ENCODE measurements around the gene OAT. TPM values are rescaled to one million over a fixed set of nuclear protein-coding genes. Genes with fewer than 3 reads are reported as not detected.

Gene OAT
- total and polyA plus RNA-seq, 7 donors, result 9.5 to 64.5 (median 30.7) TPM

DNA sequence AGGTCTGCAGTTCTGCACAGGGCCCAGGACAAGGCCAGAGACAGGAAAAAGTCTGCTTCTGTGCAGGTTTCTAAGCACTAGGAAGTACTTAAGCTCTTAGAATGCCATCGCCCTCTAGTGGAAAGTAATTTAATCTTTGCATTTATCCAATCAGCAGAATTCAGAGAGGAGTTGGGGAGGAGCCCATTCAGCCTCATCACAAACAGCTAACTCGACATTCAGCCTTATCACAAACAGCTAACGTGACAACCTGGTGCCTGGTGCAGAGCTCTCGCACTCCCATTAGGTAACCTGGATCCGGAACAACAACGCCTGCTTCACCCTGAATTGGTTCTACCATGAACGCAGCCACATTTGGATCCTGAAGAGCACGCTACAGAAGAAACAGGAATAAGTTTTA is 15.2 kb downstream of the OAT start:
- 59 to 67% (median 63%) methylated on average over 8 of the region's 8 CpGs for WGBS, 3 donors
- intact Hi-C loops (cut with DNase I), result no loop called here
- H3K36me3 ChIP-seq (ENCODE audit: insufficient read depth in 1 of 2, low read depth in 1 of 2), result peaks cover 5 to 98% of the 10 kb centered on the region in 2 donors

DNA sequence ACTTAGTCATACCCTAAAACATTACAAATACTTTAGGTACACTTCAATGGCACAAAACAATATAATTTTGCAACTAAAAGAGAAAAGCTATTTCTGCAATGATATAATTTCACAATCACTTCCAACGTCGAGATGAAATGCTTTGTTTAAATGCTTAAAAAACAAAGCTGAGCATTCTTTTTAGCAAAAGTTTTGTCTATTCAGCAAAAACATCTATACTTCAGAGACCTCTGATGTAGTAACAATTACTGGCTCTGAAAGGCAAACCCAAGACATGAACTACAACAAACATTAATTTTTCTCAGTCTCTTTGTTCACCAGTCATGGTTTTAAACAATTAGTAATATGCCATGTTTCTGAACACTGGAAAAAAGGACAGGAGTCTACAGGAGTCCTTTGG is 16.4 kb downstream of the OAT start:
- H3K4me1 ChIP-seq, result no peaks in the 10 kb centered on the region
- H3K27me3 ChIP-seq (ENCODE audit: insufficient read depth in 3 of 3, low read length in 2 of 3), result no peaks in the 10 kb centered on the region
- no peak for DNase-seq
- intact Hi-C loops (cut with DNase I), result no loop called here
- TF ChIP-seq, protein P1, sequence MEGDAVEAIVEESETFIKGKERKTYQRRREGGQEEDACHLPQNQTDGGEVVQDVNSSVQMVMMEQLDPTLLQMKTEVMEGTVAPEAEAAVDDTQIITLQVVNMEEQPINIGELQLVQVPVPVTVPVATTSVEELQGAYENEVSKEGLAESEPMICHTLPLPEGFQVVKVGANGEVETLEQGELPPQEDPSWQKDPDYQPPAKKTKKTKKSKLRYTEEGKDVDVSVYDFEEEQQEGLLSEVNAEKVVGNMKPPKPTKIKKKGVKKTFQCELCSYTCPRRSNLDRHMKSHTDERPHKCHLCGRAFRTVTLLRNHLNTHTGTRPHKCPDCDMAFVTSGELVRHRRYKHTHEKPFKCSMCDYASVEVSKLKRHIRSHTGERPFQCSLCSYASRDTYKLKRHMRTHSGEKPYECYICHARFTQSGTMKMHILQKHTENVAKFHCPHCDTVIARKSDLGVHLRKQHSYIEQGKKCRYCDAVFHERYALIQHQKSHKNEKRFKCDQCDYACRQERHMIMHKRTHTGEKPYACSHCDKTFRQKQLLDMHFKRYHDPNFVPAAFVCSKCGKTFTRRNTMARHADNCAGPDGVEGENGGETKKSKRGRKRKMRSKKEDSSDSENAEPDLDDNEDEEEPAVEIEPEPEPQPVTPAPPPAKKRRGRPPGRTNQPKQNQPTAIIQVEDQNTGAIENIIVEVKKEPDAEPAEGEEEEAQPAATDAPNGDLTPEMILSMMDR (IDR thresholded peaks at IDR 0.05), result no peak
- H3K9me3 ChIP-seq, result no peaks in the 10 kb centered on the region
- H3K27ac ChIP-seq, result no peak overlapping the region
- H3K4me3 ChIP-seq, result no peak overlapping the region
- ATAC-seq, result no peak
- WGBS, 3 donors, result 73 to 85% (median 75%) methylated on average over 2 of the region's 2 CpGs
- H3K36me3 ChIP-seq (ENCODE audit: insufficient read depth in 1 of 2, low read depth in 1 of 2), result peaks cover 3 to 98% of the 10 kb centered on the region in 2 donors

More for the DNA sequence above, 15.2 kb downstream of the OAT start:
- Histone ChIP-seq H3K27ac (no peak overlapping the region), H3K4me3 (no peak overlapping the region), H3K27me3 (ENCODE audit: insufficient read depth in 3 of 3, low read length in 2 of 3) (no peaks in the 10 kb centered on the region), H3K4me1 (no peaks in the 10 kb centered on the region), H3K9me3 (no peaks in the 10 kb centered on the region)
- TF ChIP-seq, protein P1 (IDR thresholded peaks at IDR 0.05), result peak; percentile 58
- ATAC-seq (peak; percentile 61 to 92 (median 75)), DNase-seq (no peak)

DNA sequence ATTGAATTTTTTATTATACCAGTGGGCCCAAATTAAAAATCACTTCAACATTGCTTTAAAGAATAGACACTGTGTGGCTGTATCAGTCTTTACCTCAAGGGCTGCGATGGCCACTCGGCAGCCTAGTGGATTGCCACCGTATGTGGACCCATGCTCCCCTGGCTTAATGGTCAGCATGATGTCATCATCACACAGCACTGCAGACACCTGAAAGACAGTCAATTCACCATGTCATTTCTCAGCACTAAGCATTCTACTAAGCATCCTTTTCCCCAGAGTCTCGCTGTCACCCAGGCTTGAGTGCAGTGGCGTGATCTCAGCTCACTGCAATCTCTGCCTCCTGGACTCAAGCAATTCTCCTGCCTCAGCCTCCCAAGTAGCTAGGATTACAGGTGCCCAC is 17.1 kb downstream of the OAT start:
- Histone ChIP-seq H3K27me3 (ENCODE audit: insufficient read depth in 3 of 3, low read length in 2 of 3) (no peaks in the 10 kb centered on the region), H3K4me3 (no peak overlapping the region), H3K36me3 (ENCODE audit: insufficient read depth in 1 of 2, low read depth in 1 of 2) (peaks cover 3 to 98% of the 10 kb centered on the region in 2 donors), H3K27ac (no peak overlapping the region), H3K4me1 (no peaks in the 10 kb centered on the region), H3K9me3 (no peaks in the 10 kb centered on the region)
- no peak for DNase-seq
- WGBS, 3 donors, result 95 to 98% (median 97%) methylated on average over 5 of the region's 5 CpGs
- intact Hi-C loops (cut with DNase I), result no loop called here
- no peak for ATAC-seq
- TF ChIP-seq, protein P1 (IDR thresholded peaks at IDR 0.05), result no peak

DNA sequence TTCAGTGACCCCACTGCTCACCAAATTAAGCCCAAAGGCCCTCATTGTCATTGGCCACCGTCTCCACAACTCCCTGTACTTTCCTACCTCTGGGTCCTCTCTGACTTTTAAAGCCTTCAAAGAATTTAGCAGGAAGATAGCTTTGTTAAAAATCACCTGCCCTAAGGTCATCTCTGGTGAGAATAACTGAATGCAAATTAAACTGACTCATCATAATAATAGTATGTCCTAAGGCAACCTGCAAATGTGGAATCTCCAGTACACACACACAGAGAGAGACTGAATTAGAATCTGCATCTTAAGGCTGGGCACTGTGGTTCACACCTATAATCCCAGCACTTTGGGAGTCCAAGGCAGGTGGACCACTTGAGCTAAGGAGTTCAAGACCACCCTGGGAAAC is 24.1 kb downstream of the OAT start:
- TF ChIP-seq, protein P1 (IDR thresholded peaks at IDR 0.05), result no peak
- DNase-seq (no peak), ATAC-seq (no peak)
- Histone ChIP-seq H3K9me3 (no peaks in the 10 kb centered on the region), H3K4me1 (no peaks in the 10 kb centered on the region), H3K36me3 (ENCODE audit: insufficient read depth in 1 of 2, low read depth in 1 of 2) (peaks cover 0 to 34% of the 10 kb centered on the region in 2 donors), H3K27ac (no peak overlapping the region), H3K4me3 (no peak overlapping the region), H3K27me3 (ENCODE audit: insufficient read depth in 3 of 3, low read length in 2 of 3) (no peaks in the 10 kb centered on the region)
- intact Hi-C loops (cut with DNase I), result no loop called here
- WGBS, 3 donors, result 76 to 92% (median 78%) methylated on average over 1 of the region's 1 CpG

DNA sequence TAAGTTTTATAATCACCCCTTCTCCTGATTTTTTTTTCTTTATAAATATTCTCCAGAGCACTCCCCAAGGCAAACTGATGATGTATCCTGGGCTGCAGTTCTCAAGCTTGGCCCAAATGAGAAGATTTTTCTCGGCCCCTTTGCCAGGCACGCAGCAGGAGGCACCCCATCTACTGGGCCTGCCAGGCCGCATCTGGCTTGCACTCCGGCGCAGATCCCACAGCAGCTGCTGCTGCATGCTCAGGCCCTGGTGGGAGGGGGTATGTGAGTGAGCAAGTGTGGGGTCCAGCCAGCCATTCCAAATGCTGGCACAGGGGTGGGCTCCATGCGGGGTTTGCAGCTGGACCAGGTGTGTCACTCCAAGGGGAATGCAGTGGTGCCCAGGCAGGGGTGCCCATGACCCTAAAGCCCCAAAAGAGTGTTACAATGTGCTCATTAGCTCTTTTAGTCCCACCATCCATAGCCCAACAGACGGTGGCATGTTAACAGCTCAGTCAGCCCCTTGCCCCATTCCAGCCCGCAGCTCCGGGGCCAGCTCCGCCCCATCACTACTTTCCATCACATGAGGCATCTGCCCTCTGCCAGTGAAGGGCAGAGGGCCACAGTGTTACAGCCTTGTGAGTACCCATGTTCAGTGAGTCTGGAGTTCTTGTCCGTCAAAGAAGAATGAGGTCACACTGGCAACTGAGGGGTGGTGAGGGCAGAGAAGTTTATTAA is 25.9 kb downstream of the OAT start:
- Histone ChIP-seq H3K27ac (no peak overlapping the region), H3K4me3 (no peak overlapping the region), H3K9me3 (no peaks in the 10 kb centered on the region), H3K4me1 (no peaks in the 10 kb centered on the region), H3K36me3 (ENCODE audit: insufficient read depth in 1 of 2, low read depth in 1 of 2) (peaks cover 0 to 18% of the 10 kb centered on the region in 2 donors), H3K27me3 (ENCODE audit: insufficient read depth in 3 of 3, low read length in 2 of 3) (no peaks in the 10 kb centered on the region)
- 42 to 55% (median 48%) methylated on average over 11 of the region's 11 CpGs for WGBS, 3 donors
- TF ChIP-seq, protein P1 (IDR thresholded peaks at IDR 0.05), result no peak
- intact Hi-C loops (cut with DNase I), result no loop called here
- no peak for DNase-seq
- no peak for ATAC-seq
